Activated CD8-positive, alpha-beta memory T cell treated with anti-CD3 and anti-CD28 coated beads, Interleukin-2, amount 10 ng/mL, durations not matched to agents 7 days and 5 days (primary cell): Measurements from ENCODE around the gene C3orf20. TPM values are rescaled to one million over a fixed set of nuclear protein-coding genes. Genes with fewer than 3 reads are reported as not detected.
"Not testable (repeated sequence)": the region's sequence is repeated elsewhere in the genome, so short reads cannot be mapped to it uniquely, and the experiment has no call there.

Source experiments
- ATAC-seq: fragments of 150-1000 bp; cut with Tn5 transposase; one replicate; pipeline ENCODE4 v1.10.0; 2021; ENCODE audit warnings: moderate library complexity
- CTCF ChIA-PET: fragments of 350-600 bp; sonication (Branson Sonifier 250); formaldehyde crosslinking; loops from one replicate; lab custom pipeline; 2021; ENCODE audit warnings: antibody characterized with exemption; lab: Charles Lee
- DNase-seq: peaks from one replicate; pipeline ENCODE4 v3.0.0-alpha.2; 2020
- H3K27ac Mint-ChIP-seq: one replicate; pipeline ENCODE4 v1.8.0; 2021; ENCODE audit warnings: mild to moderate bottlenecking, mixed read lengths
- H3K27me3 Mint-ChIP-seq: one replicate; pipeline ENCODE4 v1.8.0; 2021; ENCODE audit warnings: mixed read lengths
- H3K36me3 Mint-ChIP-seq: one replicate; pipeline ENCODE4 v1.8.0; 2021; ENCODE audit warnings: mild to moderate bottlenecking, mixed read lengths
- H3K4me1 Mint-ChIP-seq: one replicate; pipeline ENCODE4 v1.8.0; 2021; ENCODE audit warnings: mixed read lengths
- H3K4me3 Mint-ChIP-seq: one replicate; pipeline ENCODE4 v1.8.0; 2021; ENCODE audit warnings: mild to moderate bottlenecking, moderate library complexity, mixed read lengths
- H3K9me3 Mint-ChIP-seq: one replicate; pipeline ENCODE4 v1.8.0; 2022; ENCODE audit warnings: low read depth, mixed read lengths
- total RNA-seq, 2 experiments: library from RNA; stranded (reverse); gene quantifications; one replicate each; pipeline ENCODE4 v1.2.3, GENCODE V29; 2021

C3orf20 gene
- total RNA-seq, 2 experiments from 2014 or later, result 0.16 TPM; not detected in 1

GRCh38 chr3:14719006-14719405 lies 44.1 kb downstream of the C3orf20 start:
- CTCF ChIA-PET, result interaction anchor here (1.0 kb wide), 1 partner anchor 202 kb away, joined by 6 read pairs; no protein-coding TSS in a partner anchor
- no peaks in the 10 kb centered on the region for H3K4me1 Mint-ChIP-seq
- DNase-seq, result no peak

GRCh38 chr3:14721126-14721864 lies 46.4 kb downstream of the C3orf20 start:
- DNase-seq (no peak), ATAC-seq (no peak)
- CTCF ChIA-PET, result no interaction called here
- Mint-ChIP-seq H3K4me3 (no peak overlapping the region), H3K9me3 (no peaks in the 10 kb centered on the region), H3K4me1 (no peaks in the 10 kb centered on the region), H3K36me3 (no peaks in the 10 kb centered on the region), H3K27me3 (peaks cover 6% of the 10 kb centered on the region), H3K27ac (no peak overlapping the region)

More at GRCh38 chr3:14719006-14719405, 44.1 kb downstream of the C3orf20 start:
- Mint-ChIP-seq H3K27ac (no peak overlapping the region), H3K4me3 (no peak overlapping the region), H3K9me3 (no peaks in the 10 kb centered on the region), H3K36me3 (no peaks in the 10 kb centered on the region), H3K27me3 (peaks cover 8% of the 10 kb centered on the region)
- no peak for ATAC-seq

- H3K4me1 Mint-ChIP-seq, result no peaks in the 10 kb centered on the region
- H3K9me3 Mint-ChIP-seq, result no peaks in the 10 kb centered on the region
- no peak overlapping the region for H3K27ac Mint-ChIP-seq
- H3K4me3 Mint-ChIP-seq, result no peak overlapping the region
- DNase-seq (no peak), ATAC-seq (no peak)
- no peaks in the 10 kb centered on the region for H3K27me3 Mint-ChIP-seq
- no peaks in the 10 kb centered on the region for H3K36me3 Mint-ChIP-seq
- CTCF ChIA-PET, result interaction anchor here (0.5 kb wide), 1 partner anchor 24 kb away, joined by 3 read pairs; no protein-coding TSS in a partner anchor
Observed at GRCh38 chr3:14725013-14725412, 50.1 kb downstream of the C3orf20 start.

- DNase-seq (no peak), ATAC-seq (no peak)
- Mint-ChIP-seq H3K36me3 (no peaks in the 10 kb centered on the region), H3K27ac (no peak overlapping the region), H3K27me3 (no peaks in the 10 kb centered on the region), H3K4me3 (no peak overlapping the region), H3K9me3 (no peaks in the 10 kb centered on the region), H3K4me1 (no peaks in the 10 kb centered on the region)
- CTCF ChIA-PET, result no interaction called here
Observed at GRCh38 chr3:14725564-14726440, 50.9 kb downstream of the C3orf20 start.

- no peaks in the 10 kb centered on the region for H3K9me3 Mint-ChIP-seq
- no peaks in the 10 kb centered on the region for H3K27me3 Mint-ChIP-seq
- ATAC-seq, result no peak
- H3K4me3 Mint-ChIP-seq, result no peak overlapping the region
- no peak overlapping the region for H3K27ac Mint-ChIP-seq
- H3K36me3 Mint-ChIP-seq, result no peaks in the 10 kb centered on the region
- H3K4me1 Mint-ChIP-seq, result no peaks in the 10 kb centered on the region
- DNase-seq, result no peak
- CTCF ChIA-PET, result no interaction called here
Observed at GRCh38 chr3:14726441-14726780, 51.5 kb downstream of the C3orf20 start.

- CTCF ChIA-PET, result no interaction called here
- Mint-ChIP-seq H3K4me1 (no peaks in the 10 kb centered on the region), H3K9me3 (no peaks in the 10 kb centered on the region), H3K36me3 (no peaks in the 10 kb centered on the region), H3K27me3 (peaks cover 2% of the 10 kb centered on the region), H3K27ac (no peak overlapping the region), H3K4me3 (no peak overlapping the region)
- no peak for ATAC-seq
- no peak for DNase-seq
Observed at GRCh38 chr3:14728113-14728512, 53.2 kb downstream of the C3orf20 start.

- Mint-ChIP-seq H3K27ac (no peak overlapping the region), H3K9me3 (no peaks in the 10 kb centered on the region), H3K27me3 (peaks cover 4% of the 10 kb centered on the region), H3K4me1 (no peaks in the 10 kb centered on the region), H3K36me3 (no peaks in the 10 kb centered on the region), H3K4me3 (no peak overlapping the region)
- no peak for DNase-seq
- ATAC-seq, result no peak
- CTCF ChIA-PET, result no interaction called here
Observed at GRCh38 chr3:14730703-14731382, 55.9 kb downstream of the C3orf20 start.

GRCh38 chr3:14740983-14741382 lies 66.0 kb downstream of the C3orf20 start:
- ATAC-seq (no peak), DNase-seq (no peak)
- CTCF ChIA-PET, result no interaction called here
- no peak overlapping the region for H3K27ac Mint-ChIP-seq
- peaks cover 42% of the 10 kb centered on the region for H3K27me3 Mint-ChIP-seq
- H3K9me3 Mint-ChIP-seq, result peaks cover 2% of the 10 kb centered on the region
- no peaks in the 10 kb centered on the region for H3K4me1 Mint-ChIP-seq
- H3K4me3 Mint-ChIP-seq, result no peak overlapping the region
- H3K36me3 Mint-ChIP-seq, result no peaks in the 10 kb centered on the region

- H3K4me3 Mint-ChIP-seq, result no peak overlapping the region
- H3K4me1 Mint-ChIP-seq, result no peaks in the 10 kb centered on the region
- CTCF ChIA-PET, result no interaction called here
- H3K9me3 Mint-ChIP-seq, result peaks cover 2% of the 10 kb centered on the region
- peaks cover 47% of the 10 kb centered on the region for H3K27me3 Mint-ChIP-seq
- ATAC-seq (no peak), DNase-seq (no peak)
- no peaks in the 10 kb centered on the region for H3K36me3 Mint-ChIP-seq
- H3K27ac Mint-ChIP-seq, result no peak overlapping the region
Observed at GRCh38 chr3:14741510-14741909, 66.6 kb downstream of the C3orf20 start.

GRCh38 chr3:14744556-14744955 lies 69.6 kb downstream of the C3orf20 start:
- no peaks in the 10 kb centered on the region for H3K4me1 Mint-ChIP-seq
- CTCF ChIA-PET, result no interaction called here
- H3K27me3 Mint-ChIP-seq, result peaks cover 64% of the 10 kb centered on the region
- H3K9me3 Mint-ChIP-seq, result peaks cover 2% of the 10 kb centered on the region
- no peak overlapping the region for H3K4me3 Mint-ChIP-seq
- DNase-seq, result no peak
- no peak overlapping the region for H3K27ac Mint-ChIP-seq
- ATAC-seq, result no peak
- H3K36me3 Mint-ChIP-seq, result no peaks in the 10 kb centered on the region

- CTCF ChIA-PET, result no interaction called here
- peaks cover 50% of the 10 kb centered on the region for H3K27me3 Mint-ChIP-seq
- peaks cover 4% of the 10 kb centered on the region for H3K9me3 Mint-ChIP-seq
- no peak overlapping the region for H3K27ac Mint-ChIP-seq
- no peak overlapping the region for H3K4me3 Mint-ChIP-seq
- no peak for DNase-seq
- H3K4me1 Mint-ChIP-seq, result no peaks in the 10 kb centered on the region
- H3K36me3 Mint-ChIP-seq, result peaks cover 3% of the 10 kb centered on the region
- ATAC-seq, result no peak
Observed at GRCh38 chr3:14750650-14751049, 75.7 kb downstream of the C3orf20 start.

- H3K27ac Mint-ChIP-seq, ATAC-seq, H3K4me1 Mint-ChIP-seq, H3K9me3 Mint-ChIP-seq, H3K36me3 Mint-ChIP-seq, DNase-seq, H3K4me3 Mint-ChIP-seq: not testable (repeated sequence)
- peaks cover 30% of the 10 kb centered on the region for H3K27me3 Mint-ChIP-seq
- CTCF ChIA-PET, result interaction anchor here (1.0 kb wide), 1 partner anchor 29 kb away, joined by 3 read pairs; no protein-coding TSS in a partner anchor
Observed at GRCh38 chr3:14752979-14753378, 78.0 kb downstream of the C3orf20 start.

- H3K27me3 Mint-ChIP-seq, result peaks cover 6% of the 10 kb centered on the region
Observed at GRCh38 chr3:14757153-14757700, 82.3 kb downstream of the C3orf20 start.

More at GRCh38 chr3:14757153-14757700, 82.3 kb downstream of the C3orf20 start:
- Mint-ChIP-seq H3K9me3 (no peaks in the 10 kb centered on the region), H3K27ac (no peak overlapping the region), H3K4me1 (peaks cover 4% of the 10 kb centered on the region), H3K36me3 (no peaks in the 10 kb centered on the region), H3K4me3 (no peak overlapping the region)
- ATAC-seq, result no peak
- DNase-seq, result no peak
- CTCF ChIA-PET, result no interaction called here
